HUDEP-2 (cell line): ENCODE measurements around the gene LTBP2.

Experiments
- DNase-seq, 76 experiments: peaks; one replicate each; lab custom pipeline; 2025; ENCODE audit not compliant: unreplicated experiment in 76 of 76; lab: John Stamatoyannopoulos, UW

Gene LTBP2

GRCh38 chr14:74575507-74575906, 36.5 kb downstream of the LTBP2 start:
- no peak for DNase-seq

GRCh38 chr14:74574706-74575105, 37.3 kb downstream of the LTBP2 start:
- DNase-seq = no peak

GRCh38 chr14:74574090-74574433, 38.0 kb downstream of the LTBP2 start:
- DNase-seq = no peak

DNA sequence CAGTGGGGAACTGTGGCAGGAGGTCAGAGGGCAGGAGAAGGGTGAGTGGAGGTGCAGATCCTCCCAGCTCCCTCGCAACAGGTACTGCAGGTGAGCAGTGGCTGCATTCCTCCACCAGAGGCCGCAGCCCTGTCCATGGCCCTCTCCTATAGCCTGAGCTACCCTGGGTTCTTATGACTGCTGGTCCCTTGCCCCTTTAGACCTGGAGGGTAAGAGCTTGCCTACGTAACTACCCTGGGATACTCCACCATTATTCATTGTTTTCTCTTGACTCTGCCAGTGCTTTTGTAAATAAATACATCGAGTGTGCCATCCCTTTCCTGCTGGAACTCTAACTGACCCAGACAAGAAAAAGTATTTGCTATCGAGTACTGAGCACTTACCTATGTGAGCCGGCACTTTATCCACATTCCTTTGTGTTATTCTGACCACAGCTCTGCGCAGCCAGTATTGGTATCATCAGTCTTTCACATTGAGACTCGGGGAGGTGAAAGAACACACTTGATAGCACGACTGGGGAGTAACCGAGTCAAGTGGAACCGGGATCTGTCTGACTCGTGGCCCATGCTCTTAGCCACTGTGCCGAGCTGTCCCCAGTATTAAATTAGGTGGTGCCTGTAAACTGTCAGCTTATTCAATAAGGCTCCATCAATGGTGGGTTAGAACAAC, 38.5 kb downstream of the LTBP2 start:
- no peak for DNase-seq

- DNase-seq = no peak
Measured at GRCh38 chr14:74572726-74573301, 39.2 kb downstream of the LTBP2 start.

DNA sequence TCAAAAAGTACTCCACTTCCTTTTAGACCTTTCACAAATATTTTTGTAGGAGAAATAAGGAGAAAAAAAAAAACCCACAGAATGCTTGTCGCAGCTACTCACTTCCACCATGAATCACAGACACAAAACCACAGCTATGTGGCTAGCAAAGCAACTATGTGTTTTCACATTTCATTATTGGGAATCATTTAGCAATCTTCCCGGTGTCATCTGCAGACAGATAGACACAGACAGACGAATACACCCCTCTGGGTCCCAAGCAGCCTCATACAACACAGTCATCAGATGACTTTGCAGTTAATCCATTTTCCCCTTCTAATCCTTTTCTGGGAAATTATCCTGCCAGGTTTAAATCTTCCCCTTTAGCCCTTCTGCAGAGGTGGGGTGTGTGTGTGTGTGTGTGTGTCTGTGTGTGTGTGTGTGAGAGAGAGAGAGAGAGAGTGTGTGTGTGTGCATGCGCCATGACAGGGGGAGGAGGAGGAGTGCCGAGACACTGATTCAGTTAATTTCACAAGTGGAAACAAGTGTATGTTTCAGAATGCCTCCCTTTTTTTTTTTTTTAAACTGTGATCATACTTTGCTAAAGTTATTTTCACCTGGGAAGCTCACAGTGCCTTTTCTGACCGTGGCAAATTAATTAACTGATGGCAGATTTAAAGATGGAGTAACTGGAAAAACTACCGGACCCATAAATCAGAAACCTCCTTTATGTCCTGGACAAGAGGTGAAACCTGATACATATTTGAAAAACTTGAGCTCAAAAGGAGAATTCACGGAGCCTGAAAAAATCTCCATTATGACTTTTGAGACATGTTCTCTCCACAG, 39.9 kb downstream of the LTBP2 start:
- no peak for DNase-seq

DNA sequence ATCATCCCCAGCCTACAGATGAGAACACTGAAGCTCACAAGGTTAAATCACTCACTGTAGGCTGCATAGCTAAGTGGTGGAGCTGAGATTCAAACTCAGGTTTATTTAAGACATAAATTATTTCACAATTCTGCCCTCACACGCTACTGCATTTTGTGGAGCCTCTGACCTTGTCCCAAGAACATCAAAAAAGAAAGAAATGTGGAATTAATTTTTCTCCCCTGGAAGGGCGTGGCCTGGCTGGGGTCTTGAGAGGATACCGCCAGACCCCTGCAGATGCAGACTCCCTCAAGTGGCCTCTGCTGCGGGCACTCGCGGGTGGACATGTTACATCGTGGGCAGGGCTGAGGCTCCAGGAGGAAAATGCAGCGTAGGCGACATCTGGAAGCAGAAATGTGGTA, 40.6 kb downstream of the LTBP2 start:
- no peak for DNase-seq

DNA sequence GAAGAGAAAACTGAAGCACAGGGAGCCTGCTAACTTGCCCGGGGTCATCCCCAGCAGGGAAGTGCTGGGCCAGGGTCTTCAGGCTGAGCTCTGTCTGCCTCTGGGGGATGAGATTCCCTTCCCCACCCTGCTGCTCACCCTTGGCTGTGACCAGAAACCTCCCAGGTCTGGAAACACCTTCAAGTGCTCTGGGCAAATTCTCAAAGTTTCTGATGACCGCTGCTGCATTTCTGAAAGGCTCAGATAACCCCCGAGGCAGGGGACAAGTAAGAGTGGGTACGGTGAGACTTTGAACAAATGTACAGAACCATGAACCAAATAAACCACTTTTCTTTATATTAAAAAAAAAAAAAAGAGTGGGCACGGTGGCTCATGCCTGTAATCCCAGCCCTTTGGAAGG, 41.3 kb downstream of the LTBP2 start:
- no peak for DNase-seq

DNA sequence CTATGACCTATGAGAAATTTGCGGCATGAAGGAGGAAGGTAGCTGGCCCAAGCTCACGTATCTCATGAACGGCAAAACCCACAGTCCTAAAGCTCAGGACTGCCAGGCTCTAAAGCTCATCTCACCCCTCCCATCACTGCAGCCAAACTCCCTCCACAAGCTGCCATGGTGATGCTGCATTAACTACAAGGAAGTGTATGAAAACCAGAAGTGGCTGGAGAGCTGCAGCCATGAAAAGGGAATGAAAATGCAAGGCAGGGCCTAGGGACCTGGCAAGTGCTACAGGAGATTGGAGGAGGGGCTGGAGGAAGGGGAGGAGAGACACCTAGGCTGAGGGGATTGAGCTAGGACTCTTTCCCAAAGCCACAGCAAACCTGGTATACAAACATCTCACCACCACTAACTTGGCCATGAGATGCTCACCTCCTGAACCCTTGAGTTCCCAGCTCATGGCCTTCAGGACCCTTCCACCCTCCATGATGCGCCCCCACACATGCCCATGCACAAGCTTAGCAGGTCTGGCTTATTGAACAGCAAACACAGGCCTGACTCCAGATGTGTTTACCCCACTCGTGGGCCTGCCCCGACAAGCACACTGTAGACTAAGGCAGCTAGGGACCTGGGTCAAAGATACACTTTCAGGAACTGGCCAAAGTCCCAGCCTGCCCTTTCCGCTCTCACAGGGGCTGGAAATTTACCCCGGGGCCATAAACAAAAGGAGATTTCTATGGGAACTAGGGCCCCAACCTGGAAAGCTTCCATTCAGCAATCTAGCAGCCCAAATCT, 42.0 kb downstream of the LTBP2 start:
- no peak for DNase-seq

DNA sequence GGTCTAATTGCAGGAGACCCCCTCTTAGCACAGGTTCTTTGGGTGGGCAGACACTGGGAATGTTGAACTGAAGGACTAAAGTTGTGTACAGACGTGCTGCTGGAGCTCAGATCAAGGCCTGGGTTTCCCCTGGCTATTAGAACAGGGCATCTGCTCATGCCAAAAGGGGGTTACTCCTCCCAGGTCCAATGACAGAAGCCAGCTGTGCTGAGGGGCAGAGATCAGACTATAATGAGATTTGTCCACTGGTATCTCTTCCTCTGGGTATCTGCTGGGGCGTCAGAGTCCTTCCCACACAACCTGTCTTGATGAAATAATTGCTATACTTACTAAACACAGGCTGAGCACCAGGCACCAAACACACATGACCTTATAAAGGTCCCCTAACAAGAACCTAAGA, 42.6 kb downstream of the LTBP2 start:
- DNase-seq = no peak

DNA sequence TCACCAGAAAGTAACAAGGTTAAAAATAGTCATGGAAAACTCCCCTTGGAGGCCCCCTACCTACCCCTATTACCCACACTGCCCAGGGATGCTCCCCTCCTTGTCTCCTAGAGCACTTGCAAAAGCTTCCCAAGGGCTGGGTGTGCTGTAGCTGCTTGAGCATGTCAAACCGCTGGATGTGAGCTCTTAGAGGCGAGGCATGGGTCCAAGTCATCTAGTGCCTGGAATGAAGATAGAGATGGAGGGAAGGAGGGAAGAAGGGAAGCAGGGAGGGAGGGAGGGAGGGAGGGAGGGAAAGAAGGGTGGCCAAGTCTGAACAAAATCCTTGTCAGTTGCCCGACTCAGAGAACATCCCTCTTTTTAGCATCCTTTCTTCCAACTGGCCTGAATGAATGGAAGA, 43.1 kb downstream of the LTBP2 start:
- DNase-seq = no peak

DNA sequence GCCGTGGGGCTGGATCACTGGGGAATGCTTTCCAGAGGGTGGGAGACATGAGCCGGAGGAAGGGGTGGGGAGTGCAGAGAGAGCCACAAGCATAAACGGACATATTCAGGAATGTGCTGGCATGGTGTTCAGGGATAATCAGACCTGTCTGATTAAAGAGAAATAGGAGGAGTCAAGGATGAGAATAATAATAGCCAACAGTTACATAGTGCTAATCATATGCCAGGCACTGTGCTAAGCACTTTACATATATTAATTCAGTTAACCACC, 43.7 kb downstream of the LTBP2 start:
- DNase-seq = no peak

- no peak for DNase-seq
Measured at GRCh38 chr14:74567646-74568379, 44.2 kb downstream of the LTBP2 start.

DNA sequence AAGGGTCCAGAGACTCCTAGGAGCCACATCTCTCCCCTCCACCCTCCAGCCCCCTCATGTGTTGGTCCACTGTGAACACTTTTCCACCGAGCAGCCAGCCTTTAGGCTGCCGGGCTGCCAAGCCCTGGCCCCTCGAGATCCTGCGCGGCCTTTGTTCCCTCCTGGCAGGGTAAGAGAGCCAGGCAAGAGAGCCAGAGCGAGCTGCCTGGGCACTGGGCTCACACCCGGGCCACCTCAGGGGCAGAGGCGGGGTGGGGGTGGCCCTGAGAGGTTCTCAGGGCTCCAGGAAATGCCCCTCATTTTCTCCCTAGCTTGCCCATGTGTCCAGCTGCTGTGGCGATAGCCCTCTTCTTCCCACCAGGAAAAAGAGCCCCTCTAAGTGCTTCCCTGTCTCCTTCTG, 44.8 kb downstream of the LTBP2 start:
- no peak for DNase-seq

DNA sequence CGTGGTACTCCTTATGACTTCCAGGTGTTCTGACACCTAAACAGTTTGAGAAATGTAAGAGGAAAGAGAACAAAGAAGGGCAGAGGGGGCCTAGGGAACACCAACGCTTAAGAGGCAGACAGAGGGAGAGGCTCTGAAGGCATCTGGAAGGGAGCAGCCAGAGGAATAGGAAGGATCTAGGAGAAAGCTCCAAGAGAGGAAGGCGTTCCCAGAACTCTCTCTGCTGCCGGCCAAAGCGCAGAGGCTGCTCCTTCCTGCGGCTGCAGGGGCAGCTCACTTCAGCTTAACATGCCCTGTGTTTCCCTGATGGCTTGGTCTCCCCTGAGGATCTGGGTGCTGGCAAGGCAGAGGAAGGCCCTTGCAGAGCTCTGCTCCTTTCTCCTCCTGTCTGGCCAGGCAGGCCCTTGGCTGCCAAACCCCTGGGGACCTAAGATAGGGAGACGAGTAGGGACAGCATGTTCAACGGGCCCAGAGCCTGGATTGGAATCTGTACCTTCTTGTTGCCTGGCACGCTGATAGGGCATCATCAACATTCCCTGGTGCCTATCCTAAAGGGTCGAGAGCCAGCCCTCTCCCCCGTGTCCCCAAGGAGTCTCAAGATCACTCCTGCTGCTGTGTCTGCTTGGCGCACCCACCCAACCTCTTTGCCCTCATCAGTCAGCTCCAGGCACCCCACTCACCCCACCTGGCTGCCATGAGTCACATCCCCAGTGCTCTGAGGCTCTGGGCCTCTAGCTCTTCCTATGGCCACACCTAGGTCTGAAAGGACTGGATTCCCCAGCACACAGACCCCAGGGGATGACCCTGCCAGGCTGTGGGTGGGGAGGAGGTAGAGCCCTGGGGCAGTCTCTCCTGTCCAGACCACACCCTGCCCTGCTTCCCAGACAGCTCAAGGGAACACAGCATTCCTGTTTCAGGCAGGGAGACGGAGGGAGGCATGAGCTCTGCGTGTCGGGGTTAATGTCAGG, 45.6 kb downstream of the LTBP2 start:
- no peak for DNase-seq

DNA sequence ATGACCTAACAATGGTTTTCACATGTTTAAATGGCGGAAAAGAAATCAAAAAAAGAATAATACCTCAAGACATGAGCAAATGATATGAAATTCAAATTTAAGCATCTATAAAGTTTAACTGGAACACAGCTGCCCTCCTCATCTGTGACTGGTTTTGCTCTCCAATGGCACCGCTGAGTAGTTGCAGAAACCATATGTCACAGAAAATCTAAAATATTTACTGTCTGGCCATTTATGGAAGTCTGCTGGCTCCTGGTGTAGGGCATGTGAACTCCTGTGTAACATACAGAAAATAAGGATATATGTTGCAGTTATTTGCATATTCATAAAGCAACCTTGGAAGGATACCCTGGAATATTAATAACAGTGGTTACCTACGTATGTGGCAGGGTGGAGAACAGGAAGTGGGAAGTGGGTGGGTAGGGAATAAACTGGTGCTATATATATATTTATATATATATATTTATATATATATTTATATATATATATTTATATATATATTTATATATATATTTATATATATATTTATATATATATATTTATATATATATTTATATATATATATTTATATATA, 48.4 kb downstream of the LTBP2 start:
- no peak for DNase-seq

GRCh38 chr14:74563233-74563585, 48.8 kb downstream of the LTBP2 start:
- no peak for DNase-seq

- no peak for DNase-seq
Measured at GRCh38 chr14:74562515-74563232, 49.4 kb downstream of the LTBP2 start.

GRCh38 chr14:74558655-74559054, 53.4 kb downstream of the LTBP2 start:
- DNase-seq = no peak
